GM10266 (cell line): ENCODE data around the gene RAB15.

Experiments used
- DNase-seq: peaks from one replicate; pipeline ENCODE4 v3.0.0; 2012; ENCODE audit errors: extremely low spot score
- CTCF ChIP-seq: IDR thresholded peaks from 2 replicates; pipeline ENCODE4 v1.5.1; 2012; ENCODE audit warnings: mild to moderate bottlenecking, low read depth; ENCODE audit not compliant: control insufficient read depth, insufficient read depth; ENCODE audit errors: missing control alignments

RAB15 gene

DNA sequence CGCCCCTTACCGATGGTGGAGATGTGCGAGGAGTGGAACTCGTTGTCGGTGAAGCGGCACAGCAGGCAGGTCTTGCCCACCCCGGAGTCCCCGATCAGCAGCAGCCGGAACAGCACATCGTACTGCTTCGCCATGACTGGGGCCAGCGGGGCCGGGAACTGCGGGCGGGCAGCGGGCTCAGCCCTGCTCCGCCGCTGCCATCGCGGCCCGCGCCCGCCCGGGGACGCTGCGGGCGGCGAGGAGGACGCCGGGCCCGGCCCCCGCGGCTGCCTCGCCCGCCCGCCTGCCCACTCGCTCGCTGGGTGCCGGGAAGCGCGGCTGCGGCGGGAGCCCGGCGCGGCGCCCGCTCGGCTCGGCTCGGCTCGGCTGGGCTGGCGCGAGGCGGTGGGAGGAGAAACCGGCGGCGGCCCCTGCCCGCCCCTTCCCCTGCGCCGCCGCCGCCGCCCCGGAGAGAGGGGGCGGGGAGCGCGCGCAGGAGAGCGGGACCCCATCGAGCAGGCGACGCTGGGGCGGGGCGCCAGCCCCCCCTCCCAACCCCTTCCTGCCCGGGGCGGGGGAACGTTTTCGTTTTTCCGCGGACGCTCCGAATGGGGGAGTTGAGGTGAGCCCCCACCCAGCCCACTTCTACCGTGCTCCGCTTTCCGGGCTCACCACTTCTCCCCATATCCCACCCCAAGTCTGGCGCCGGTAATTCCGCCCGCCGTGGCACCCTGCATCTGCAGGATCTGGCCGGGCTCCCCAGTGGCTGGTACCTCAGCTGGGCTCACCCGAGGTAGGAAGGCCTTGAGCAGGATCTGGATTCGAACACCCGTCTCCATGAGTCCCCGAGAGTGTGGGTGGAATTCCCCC is at the start of gene RAB15:
RAB15 (minus strand) TSS at position 394 of the 849 bp plus-strand sequence; CDS start at position 134, 260 bp downstream.
- TF ChIP-seq CTCF: no peak
- peak; percentile 73 for DNase-seq

- peak; percentile 59 for DNase-seq
- peak; percentile 73 for TF ChIP-seq CTCF
Measured at GRCh38 chr14:65019944-65020566, 47.9 kb upstream of the RAB15 start.

DNA sequence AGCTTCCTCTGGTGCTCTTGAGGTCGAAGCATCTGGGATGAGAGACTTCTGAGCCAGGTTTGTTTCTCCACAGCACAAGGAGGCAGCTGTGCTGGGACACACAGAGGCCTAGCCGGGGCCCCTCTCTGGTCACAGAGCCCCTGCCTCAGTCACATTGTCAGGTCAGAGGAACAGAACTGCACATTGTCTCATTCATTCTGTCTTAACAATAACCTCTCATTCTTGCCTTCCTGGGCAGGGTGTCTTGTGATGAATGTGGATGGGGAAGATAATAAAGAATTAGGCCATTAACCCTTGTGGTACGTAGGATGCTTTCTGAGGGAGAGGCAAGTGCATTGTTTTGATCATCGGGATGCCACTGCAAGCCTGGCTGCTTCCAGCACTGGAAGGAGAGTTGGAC is 44.3 kb upstream of the RAB15 start:
- DNase-seq: no peak
- no peak for TF ChIP-seq CTCF

DNA sequence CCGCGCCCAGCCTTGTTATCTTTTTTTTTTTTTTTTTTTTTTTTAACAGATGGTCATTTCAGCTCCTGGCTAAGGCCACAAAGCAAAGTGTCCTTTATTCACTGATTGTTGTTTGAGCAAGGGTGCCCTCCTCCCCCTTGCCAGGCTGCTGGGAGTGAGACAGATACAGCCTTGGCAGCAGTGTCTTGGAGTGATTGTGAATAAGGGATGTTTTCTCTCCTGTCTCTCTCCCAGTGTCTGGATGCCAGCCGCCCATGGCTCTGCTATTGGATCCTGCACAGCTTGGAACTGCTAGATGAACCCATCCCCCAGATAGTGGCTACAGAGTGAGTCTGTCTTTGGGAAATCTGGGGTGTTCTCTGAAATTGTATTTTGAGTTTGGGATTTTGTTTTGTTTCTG is 43.3 kb upstream of the RAB15 start:
- DNase-seq: no peak
- TF ChIP-seq CTCF: no peak

GRCh38 chr14:65012353-65012752 is 40.2 kb upstream of the RAB15 start:
- no peak for DNase-seq
- TF ChIP-seq CTCF: no peak

DNA sequence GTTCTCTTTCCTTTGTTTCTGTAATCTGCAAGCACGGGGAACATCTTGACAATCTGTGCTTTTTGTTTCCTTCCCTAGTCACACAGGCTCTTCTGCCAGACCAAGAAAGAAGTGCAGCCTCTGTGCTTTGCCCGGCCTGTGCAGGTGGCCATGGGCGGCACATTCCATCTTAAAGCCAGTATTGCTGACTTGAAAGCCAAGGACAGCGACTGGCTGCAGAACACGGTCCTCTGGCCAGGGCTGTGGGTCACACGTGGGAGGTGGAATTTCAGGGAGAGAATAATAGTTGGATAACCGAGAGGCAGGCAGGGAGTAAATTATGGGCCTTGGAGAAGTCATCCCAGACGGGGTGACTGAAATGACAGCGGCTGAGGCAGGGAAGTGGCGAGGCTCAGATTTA is 39.4 kb upstream of the RAB15 start:
- no peak for DNase-seq
- no peak for TF ChIP-seq CTCF
